Measurements from ENCODE around the gene GPR108. TPM values are rescaled to one million over a fixed set of nuclear protein-coding genes. Genes with fewer than 3 reads are reported as not detected.
A peak's percentile ranks its signal among the peaks of the same experiment; 100 is the strongest.

Gene GPR108
- total and polyA plus RNA-seq, 2 of the 13 experiments (the other 11 are each of a cell fraction or from before 2014, with no cell fraction given) = 36.4 to 63.0 TPM

- TF ChIP-seq ZNF34 (CRISPR knock-in tag; IDR thresholded peaks at IDR 0.05; ENCODE audit: borderline replicate concordance) (no peak), KMT2A (CRISPR knock-in tag; IDR thresholded peaks at IDR 0.05) (no peak), WIZ (CRISPR knock-in tag; IDR thresholded peaks at IDR 0.05) (0 out of 2 replicates have a peak, but pooled peaks have one; percentile 29), ATF1 (CRISPR knock-in tag; IDR thresholded peaks at IDR 0.05) (0 out of 2 replicates have a peak, but pooled peaks have one; percentile 20), SRF (IDR thresholded peaks at IDR 0.05; ENCODE audit: low read depth, low read length) (no peak), NR2F2 (IDR thresholded peaks at IDR 0.05; ENCODE audit: borderline replicate concordance, low read depth) (peak; percentile 54), GFI1 (CRISPR knock-in tag; IDR thresholded peaks at IDR 0.05; ENCODE audit: borderline replicate concordance) (peak; percentile 99), TFDP1 (CRISPR knock-in tag; IDR thresholded peaks at IDR 0.05; ENCODE audit: borderline replicate concordance) (peak; percentile 76; the same call in 1 of the 2 replicates), HNF4A (CRISPR knock-in tag; IDR thresholded peaks at IDR 0.05) (peak; percentile 78), ZFP91 (CRISPR knock-in tag; IDR thresholded peaks at IDR 0.05; ENCODE audit: borderline replicate concordance) (peak; percentile 20; the same call in 1 of the 2 replicates), NR2F6 (IDR thresholded peaks at IDR 0.05) (peak; percentile 60), NR2F6 (CRISPR knock-in tag; IDR thresholded peaks at IDR 0.05) (peak; percentile 80), ZNF782 (CRISPR knock-in tag; IDR thresholded peaks at IDR 0.05; ENCODE audit: borderline replicate concordance) (no peak), GMEB2 (CRISPR knock-in tag; IDR thresholded peaks at IDR 0.05; ENCODE audit: low read depth) (no peak), ZNF691 (CRISPR knock-in tag; IDR thresholded peaks at IDR 0.05; ENCODE audit: borderline replicate concordance, low read depth) (0 out of 2 replicates have a peak, but pooled peaks have one; percentile 65), PAX8 (CRISPR knock-in tag; IDR thresholded peaks at IDR 0.05; ENCODE audit: borderline replicate concordance) (no peak; the same call in 1 of the 2 replicates), ZNF484 (CRISPR knock-in tag; IDR thresholded peaks at IDR 0.05; ENCODE audit: borderline replicate concordance, low read depth) (no peak), HNRNPK (IDR thresholded peaks at IDR 0.05; ENCODE audit: low read depth, low read length, poor library complexity, severe bottlenecking) (peak; percentile 32), E2F2 (CRISPR knock-in tag; IDR thresholded peaks at IDR 0.05; ENCODE audit: borderline replicate concordance) (0 out of 2 replicates have a peak, but pooled peaks have one; percentile 16), MIXL1 (CRISPR knock-in tag; IDR thresholded peaks at IDR 0.05) (no peak), GLI4 (CRISPR knock-in tag; IDR thresholded peaks at IDR 0.05; ENCODE audit: borderline replicate concordance) (peak; percentile 30; the same call in 1 of the 2 replicates)
Observed at GRCh38 chr19:6752256-6753177, 15.1 kb upstream of the GPR108 start (continued).
